DND-41 (cell line): ENCODE measurements around the gene DLX2.

Experiments
- ATAC-seq: fragments of 200-7000 bp; cut with Tn5 transposase; 3 replicates; pipeline ENCODE4 v1.9.1; 2021; ENCODE audit warnings: low read depth; ENCODE audit not compliant: insufficient read depth
- DNase-seq: peaks from one replicate; pipeline ENCODE4 v3.0.0-alpha.2; 2020
- H2AFZ ChIP-seq: 2 replicates; pipeline ENCODE4 v1.6.0; 2012; ENCODE audit warnings: low read depth, low read length
- H3K27ac ChIP-seq: 2 replicates; pipeline ENCODE4 v1.5.1; 2012; ENCODE audit warnings: low read length, inconsistent platforms
- H3K27me3 ChIP-seq: fragments of 200-600 bp; sonication (generic); 2 replicates; pipeline ENCODE4 v1.6.0; 2012; ENCODE audit warnings: low read length, mild to moderate bottlenecking, inconsistent platforms; ENCODE audit not compliant: insufficient read depth, poor library complexity
- H3K36me3 ChIP-seq: 2 replicates; pipeline ENCODE4 v1.5.1; 2012; ENCODE audit warnings: low read length, inconsistent platforms; ENCODE audit not compliant: insufficient read depth
- H3K4me1 ChIP-seq: 2 replicates; pipeline ENCODE4 v1.5.1; 2012; ENCODE audit warnings: mild to moderate bottlenecking, low read length; ENCODE audit not compliant: insufficient read depth
- H3K4me2 ChIP-seq: 2 replicates; pipeline ENCODE4 v1.6.0; 2012; ENCODE audit warnings: mild to moderate bottlenecking, moderate library complexity, low read length, inconsistent platforms; ENCODE audit not compliant: insufficient read depth
- H3K4me3 ChIP-seq, 2 experiments: fragments of 200-600 bp in 1 of 2; shearing (Covaris generic) in 1 of 2; 2 replicates each; pipeline ENCODE4 v1.5.1; 2012 to 2016; ENCODE audit warnings: inconsistent platforms in 2 of 2, low read length in 2 of 2, mild to moderate bottlenecking in 2 of 2, low read depth in 1 of 2, moderate library complexity in 1 of 2
- H3K79me2 ChIP-seq: 2 replicates; pipeline ENCODE4 v1.6.0; 2012; ENCODE audit warnings: low read length, inconsistent platforms; ENCODE audit not compliant: insufficient read depth
- H3K9ac ChIP-seq: 2 replicates; pipeline ENCODE4 v1.6.0; 2012; ENCODE audit warnings: low read depth, mild to moderate bottlenecking, inconsistent platforms, low read length, moderate library complexity
- H3K9me3 ChIP-seq: 2 replicates; pipeline ENCODE4 v1.5.1; 2012; ENCODE audit warnings: low read length, moderate library complexity, mild to moderate bottlenecking, inconsistent platforms; ENCODE audit not compliant: insufficient read depth, severe bottlenecking
- H4K20me1 ChIP-seq: 2 replicates; pipeline ENCODE4 v1.6.0; 2012; ENCODE audit warnings: low read length; ENCODE audit not compliant: insufficient read depth
- EZH2 ChIP-seq: IDR thresholded peaks from 3 replicates; pipeline ENCODE4 v1.6.1; 2012; ENCODE audit warnings: borderline replicate concordance, low read depth, mild to moderate bottlenecking, moderate library complexity, low read length, inconsistent platforms; ENCODE audit not compliant: severe bottlenecking
- TF ChIP-seq, protein P1 (sequence below): IDR thresholded peaks from 2 replicates; pipeline ENCODE4 v1.5.1; 2012; ENCODE audit warnings: borderline replicate concordance, low read length, moderate library complexity, mild to moderate bottlenecking; ENCODE audit not compliant: poor library complexity, severe bottlenecking; ENCODE audit errors: extremely low read depth

The DLX2 gene

DNA sequence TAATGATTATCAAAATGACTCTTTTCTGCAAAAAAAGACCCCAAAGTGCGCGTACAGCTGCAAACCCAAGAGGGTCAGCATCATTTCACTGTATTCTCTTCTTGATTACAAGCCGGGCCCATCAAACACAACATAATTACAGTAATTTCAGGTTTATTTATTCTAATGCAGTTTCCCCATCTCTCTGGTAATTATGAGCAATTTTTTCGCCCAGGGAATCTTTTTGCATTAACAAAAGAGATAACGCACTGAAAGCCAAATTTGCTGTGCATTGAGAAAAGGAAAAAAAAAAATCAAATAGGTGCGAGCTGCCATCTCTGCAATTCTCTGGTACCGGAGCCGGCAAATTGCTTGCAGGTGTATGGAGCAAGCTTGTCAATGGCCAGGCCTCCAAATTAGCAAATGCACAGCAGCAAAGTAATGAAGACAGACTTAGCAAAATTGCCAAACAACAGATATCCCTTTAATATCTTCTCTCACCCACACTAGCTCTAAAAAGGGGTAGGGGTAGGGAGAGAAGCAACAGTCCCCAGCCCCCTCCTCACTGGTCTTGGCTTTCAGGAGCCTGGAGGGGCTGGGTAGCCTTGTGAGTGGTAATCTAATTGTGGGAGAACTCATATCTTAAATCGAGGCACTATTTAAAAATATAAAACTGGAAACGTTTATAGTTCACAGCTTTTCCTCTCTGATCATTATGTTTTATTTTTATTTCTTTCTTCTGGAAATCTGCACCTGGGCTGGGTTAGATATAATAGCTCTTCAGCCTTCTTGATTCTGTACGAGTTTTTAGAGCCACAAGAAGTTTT is 10.7 kb downstream of the DLX2 start:
- DNase-seq = no peak
- peaks cover 5% of the 10 kb centered on the region; the same call in 1 of the 2 replicates for H4K20me1 ChIP-seq
- H3K4me1 ChIP-seq = peaks cover 22% of the 10 kb centered on the region
- H3K4me3 ChIP-seq = no peak overlapping the region
- peaks cover 8% of the 10 kb centered on the region; the same call in 1 of the 2 replicates for H3K36me3 ChIP-seq
- ATAC-seq = no peak
- H3K79me2 ChIP-seq = no peaks in the 10 kb centered on the region
- no peak overlapping the region for H2AFZ ChIP-seq
- H3K9ac ChIP-seq = no peak overlapping the region
- H3K27me3 ChIP-seq = peaks cover 38% of the 10 kb centered on the region
- no peak overlapping the region for H3K4me2 ChIP-seq
- no peaks in the 10 kb centered on the region for H3K9me3 ChIP-seq
- TF ChIP-seq, protein P1, sequence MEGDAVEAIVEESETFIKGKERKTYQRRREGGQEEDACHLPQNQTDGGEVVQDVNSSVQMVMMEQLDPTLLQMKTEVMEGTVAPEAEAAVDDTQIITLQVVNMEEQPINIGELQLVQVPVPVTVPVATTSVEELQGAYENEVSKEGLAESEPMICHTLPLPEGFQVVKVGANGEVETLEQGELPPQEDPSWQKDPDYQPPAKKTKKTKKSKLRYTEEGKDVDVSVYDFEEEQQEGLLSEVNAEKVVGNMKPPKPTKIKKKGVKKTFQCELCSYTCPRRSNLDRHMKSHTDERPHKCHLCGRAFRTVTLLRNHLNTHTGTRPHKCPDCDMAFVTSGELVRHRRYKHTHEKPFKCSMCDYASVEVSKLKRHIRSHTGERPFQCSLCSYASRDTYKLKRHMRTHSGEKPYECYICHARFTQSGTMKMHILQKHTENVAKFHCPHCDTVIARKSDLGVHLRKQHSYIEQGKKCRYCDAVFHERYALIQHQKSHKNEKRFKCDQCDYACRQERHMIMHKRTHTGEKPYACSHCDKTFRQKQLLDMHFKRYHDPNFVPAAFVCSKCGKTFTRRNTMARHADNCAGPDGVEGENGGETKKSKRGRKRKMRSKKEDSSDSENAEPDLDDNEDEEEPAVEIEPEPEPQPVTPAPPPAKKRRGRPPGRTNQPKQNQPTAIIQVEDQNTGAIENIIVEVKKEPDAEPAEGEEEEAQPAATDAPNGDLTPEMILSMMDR = no peak
- TF ChIP-seq EZH2 = no peak
- no peak overlapping the region for H3K27ac ChIP-seq

DNA sequence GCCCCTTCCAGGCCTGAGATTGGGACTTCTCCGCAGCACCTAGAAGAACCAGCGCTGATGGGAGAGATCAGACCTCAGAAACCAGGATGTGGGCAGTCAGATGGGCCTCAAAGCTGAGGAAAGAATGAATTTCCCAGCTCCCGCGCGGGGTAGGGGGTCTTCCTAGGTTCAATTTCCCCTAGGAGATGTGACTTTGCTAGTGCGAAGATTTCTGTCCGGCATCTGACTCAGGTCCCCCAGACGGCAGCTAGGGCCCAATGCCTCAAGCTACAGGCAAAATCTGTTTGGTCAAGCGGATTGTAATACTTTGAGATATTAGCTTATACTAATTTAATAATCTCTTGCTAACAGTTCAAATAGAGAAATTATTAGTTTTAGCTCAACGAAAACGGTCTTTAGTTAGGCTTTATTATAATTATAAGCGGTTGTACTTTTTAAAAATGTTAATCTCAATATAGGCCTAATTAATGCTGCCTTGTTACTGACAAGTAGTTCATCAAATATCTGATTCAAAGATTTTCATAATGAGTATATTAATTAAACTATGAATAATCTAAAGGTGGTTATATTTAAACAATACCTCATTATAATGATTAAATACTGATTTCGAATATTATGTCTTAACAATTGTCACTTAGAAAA is 11.6 kb downstream of the DLX2 start:
- peaks cover 31% of the 10 kb centered on the region for H3K27me3 ChIP-seq
- no peak overlapping the region for H2AFZ ChIP-seq
- H3K9me3 ChIP-seq = no peaks in the 10 kb centered on the region
- H3K4me1 ChIP-seq = peaks cover 19% of the 10 kb centered on the region
- no peak overlapping the region for H3K27ac ChIP-seq
- no peak overlapping the region for H3K9ac ChIP-seq
- peaks cover 5% of the 10 kb centered on the region; the same call in 1 of the 2 replicates for H4K20me1 ChIP-seq
- DNase-seq (no peak), ATAC-seq (no peak)
- H3K4me2 ChIP-seq = no peak overlapping the region
- no peak for TF ChIP-seq EZH2
- TF ChIP-seq, protein P1 = no peak
- no peaks in the 10 kb centered on the region for H3K79me2 ChIP-seq
- no peak overlapping the region for H3K4me3 ChIP-seq
- peaks cover 8% of the 10 kb centered on the region; the same call in 1 of the 2 replicates for H3K36me3 ChIP-seq

DNA sequence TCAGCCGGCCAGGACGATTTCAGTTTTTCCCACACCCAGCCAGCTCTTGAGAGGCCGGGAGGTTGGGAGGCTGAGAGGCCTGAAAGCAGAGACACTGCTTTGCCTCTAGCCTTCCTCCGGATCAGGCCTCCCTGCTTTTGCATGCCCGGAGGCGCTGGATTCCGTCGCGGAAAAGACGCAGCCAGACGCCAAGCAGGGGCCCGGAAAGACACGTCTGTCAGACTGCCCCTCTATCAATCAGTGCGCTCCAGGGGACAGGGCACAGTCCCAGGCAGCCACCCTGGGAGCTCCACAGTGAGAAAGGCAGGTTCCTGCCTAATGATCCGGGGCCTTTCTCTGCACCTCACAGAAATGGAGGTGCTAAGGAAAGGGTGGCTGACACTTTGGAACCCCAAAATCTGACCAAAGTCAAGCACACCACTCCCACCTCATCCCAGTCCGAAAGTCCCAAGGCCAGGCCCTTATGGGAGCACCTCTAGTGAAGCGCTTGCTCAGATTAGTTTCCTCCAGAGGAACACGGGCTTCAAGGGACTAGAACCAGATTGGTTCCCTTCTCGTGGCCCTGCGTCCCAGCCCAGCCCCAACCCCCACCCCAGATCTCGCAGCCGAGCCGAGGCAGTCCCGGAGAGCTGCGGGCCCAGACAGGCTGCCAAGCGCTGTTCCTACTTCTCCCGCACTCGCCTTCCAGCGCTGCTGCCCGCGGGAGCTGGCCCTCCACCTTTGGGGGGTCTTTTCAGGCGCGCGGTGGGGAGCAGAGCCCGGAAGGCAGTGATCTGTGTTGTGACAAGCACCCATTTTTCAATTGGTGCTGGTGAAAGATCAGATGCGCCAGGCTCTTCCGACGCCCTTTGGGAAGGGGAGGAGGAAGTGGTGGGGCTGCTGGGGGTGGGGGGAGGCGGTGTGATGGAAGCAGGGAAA is 12.4 kb downstream of the DLX2 start:
- peaks cover 17% of the 10 kb centered on the region for H3K4me1 ChIP-seq
- no peak overlapping the region for H2AFZ ChIP-seq
- DNase-seq = no peak
- H4K20me1 ChIP-seq = peaks cover 4% of the 10 kb centered on the region; the same call in 1 of the 2 replicates
- H3K27me3 ChIP-seq = peaks cover 22% of the 10 kb centered on the region
- no peak overlapping the region for H3K9ac ChIP-seq
- no peak overlapping the region for H3K4me2 ChIP-seq
- TF ChIP-seq, protein P1 = no peak
- no peak for TF ChIP-seq EZH2
- no peak for ATAC-seq
- peaks cover 8% of the 10 kb centered on the region; the same call in 1 of the 2 replicates for H3K36me3 ChIP-seq
- no peaks in the 10 kb centered on the region for H3K79me2 ChIP-seq
- H3K27ac ChIP-seq = no peak overlapping the region
- H3K9me3 ChIP-seq = no peaks in the 10 kb centered on the region
- no peak overlapping the region for H3K4me3 ChIP-seq
